Naive thymus-derived CD4-positive, alpha-beta T cell (primary cell): ENCODE measurements around the gene EPB41L5. TPM values are rescaled to one million over a fixed set of nuclear protein-coding genes. Genes with fewer than 3 reads are reported as not detected.
"Not testable (repeated sequence)": the region's sequence is repeated elsewhere in the genome, so short reads cannot be mapped to it uniquely, and the experiment has no call there.

Experiments
- ATAC-seq: fragments of 150-1000 bp; cut with Tn5 transposase; 2 replicates; pipeline ENCODE4 v1.10.0; 2021; ENCODE audit warnings: mild to moderate bottlenecking, moderate library complexity
- CTCF ChIA-PET: fragments of 350-600 bp; sonication (Branson Sonifier 250); formaldehyde crosslinking; loops from one replicate; lab custom pipeline; 2021; ENCODE audit warnings: antibody characterized with exemption; lab: Charles Lee
- POLR2A ChIA-PET: fragments of 350-600 bp; sonication (Branson Sonifier 250); formaldehyde crosslinking; loops from one replicate; lab custom pipeline; 2021; ENCODE audit warnings: antibody characterized with exemption, inconsistent platforms; lab: Charles Lee
- DNase-seq, 9 donors: peaks; one replicate each; pipeline versions ENCODE4 v3.0.0 to v3.0.0-alpha.2; 2020 to 2022; ENCODE audit warnings: mixed read lengths in 1 of 9
- H3K27ac ChIP-seq: one replicate; pipeline ENCODE4 v1.7.0; 2013; ENCODE audit warnings: mild to moderate bottlenecking, low read depth, low read length, moderate library complexity
- H3K27me3 ChIP-seq, 2 donors: one replicate each; pipeline ENCODE4 v1.7.0; 2013; ENCODE audit warnings: low read length in 2 of 2, mild to moderate bottlenecking in 2 of 2, moderate library complexity in 2 of 2; ENCODE audit not compliant: control insufficient read depth in 2 of 2, insufficient read depth in 2 of 2
- H3K36me3 ChIP-seq, 3 experiments: 1 replicate in 2 of 3; 2 replicates in 1 of 3; pipeline ENCODE4 v1.7.0; 2013; ENCODE audit warnings: low read length in 3 of 3, mild to moderate bottlenecking in 3 of 3, moderate library complexity in 1 of 3; ENCODE audit not compliant: insufficient read depth in 3 of 3, control insufficient read depth in 2 of 3
- H3K4me1 ChIP-seq, 2 donors: one replicate each; pipeline ENCODE4 v1.7.0; 2013; ENCODE audit warnings: low read length in 2 of 2, mild to moderate bottlenecking in 2 of 2, moderate library complexity in 1 of 2; ENCODE audit not compliant: control insufficient read depth in 2 of 2, insufficient read depth in 2 of 2
- H3K4me3 ChIP-seq: 2 replicates; pipeline ENCODE4 v1.7.0; 2013; ENCODE audit warnings: mild to moderate bottlenecking, low read length
- H3K9me3 ChIP-seq, 3 experiments: 1 replicate in 2 of 3; 2 replicates in 1 of 3; pipeline ENCODE4 v1.7.0; 2013; ENCODE audit warnings: low read length in 3 of 3; ENCODE audit not compliant: control insufficient read depth in 2 of 3
- H3K27ac Mint-ChIP-seq, 9 donors: one replicate each; pipeline ENCODE4 v1.8.0; 2020 to 2022; ENCODE audit warnings: mixed read lengths in 9 of 9, mild to moderate bottlenecking in 8 of 9, moderate library complexity in 5 of 9, inconsistent platforms in 2 of 9
- H3K27me3 Mint-ChIP-seq, 5 donors: one replicate each; pipeline ENCODE4 v1.8.0; 2021 to 2022; ENCODE audit warnings: mixed read lengths in 5 of 5, mild to moderate bottlenecking in 1 of 5
- H3K36me3 Mint-ChIP-seq, 5 donors: one replicate each; pipeline ENCODE4 v1.8.0; 2020 to 2022; ENCODE audit warnings: mixed read lengths in 5 of 5, mild to moderate bottlenecking in 3 of 5, inconsistent platforms in 1 of 5
- H3K4me1 Mint-ChIP-seq, 7 donors: one replicate each; pipeline ENCODE4 v1.8.0; 2020 to 2022; ENCODE audit warnings: mixed read lengths in 7 of 7, mild to moderate bottlenecking in 3 of 7, inconsistent platforms in 1 of 7
- H3K4me3 Mint-ChIP-seq, 10 donors: one replicate each; pipeline ENCODE4 v1.8.0; 2020 to 2022; ENCODE audit warnings: mild to moderate bottlenecking in 10 of 10, mixed read lengths in 10 of 10, moderate library complexity in 6 of 10, inconsistent platforms in 2 of 10
- H3K9me3 Mint-ChIP-seq, 11 donors: one replicate each; pipeline ENCODE4 v1.8.0; 2020 to 2022; ENCODE audit warnings: mixed read lengths in 11 of 11, mild to moderate bottlenecking in 4 of 11, inconsistent platforms in 1 of 11, moderate library complexity in 1 of 11
- intact Hi-C, 2 donors: fragments of 100-400 bp; cut with micrococcal nuclease; formaldehyde crosslinking; loops; one replicate each; pipeline ENCODE4 v1.15.1; 2023
- polyA plus RNA-seq, 2 donors: library from polyadenylated mRNA; unstranded; fragments of 300-500 nt; fragmentation: Illumina TruSeq; gene quantifications; one replicate each; pipeline ENCODE4 v1.2.3, GENCODE V29; 2021
- total RNA-seq, 6 experiments: library from RNA in 5 of 6; stranded (reverse) in 5 of 6; gene quantifications; 1 replicate in 5 of 6; 2 replicates in 1 of 6; pipeline ENCODE4 v1.2.3 and lab custom pipeline; 2021 to 2026

Gene EPB41L5
- total and polyA plus RNA-seq, 7 experiments from 2014 or later, result 2.2 to 9.3 (median 6.5) TPM

DNA sequence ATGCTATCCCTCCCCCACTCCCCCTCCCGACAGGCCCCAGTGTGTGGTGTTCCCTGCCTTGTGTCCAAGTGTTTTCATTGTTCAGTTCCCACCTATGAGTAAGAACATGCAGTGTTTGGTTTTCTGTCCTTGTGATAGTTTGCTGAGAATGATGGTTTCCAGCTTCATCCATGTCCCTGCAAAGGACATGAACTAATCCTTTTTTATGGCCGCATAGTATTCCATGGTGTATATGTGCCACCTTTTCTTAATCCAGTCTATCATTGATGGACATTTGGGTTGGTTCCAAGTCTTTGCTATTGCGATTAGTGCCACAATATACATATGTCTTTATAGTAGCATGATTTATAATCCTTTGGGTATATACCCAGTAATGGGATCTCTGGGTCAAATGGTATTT, 108.5 kb downstream of the EPB41L5 start:
- H3K27ac ChIP-seq, CTCF ChIA-PET, H3K4me3 ChIP-seq, H3K36me3 ChIP-seq, DNase-seq, H3K9me3 ChIP-seq, POLR2A ChIA-PET, intact Hi-C loops, H3K4me1 ChIP-seq, H3K27me3 ChIP-seq, ATAC-seq, H3K4me3 Mint-ChIP-seq, H3K4me1 Mint-ChIP-seq, H3K27ac Mint-ChIP-seq: not testable (repeated sequence)
- H3K9me3 Mint-ChIP-seq, result peaks cover 0 to 17% (median 5%) of the 10 kb centered on the region in 11 donors
- peaks cover 0 to 14% (median 0%) of the 10 kb centered on the region in 5 donors for H3K27me3 Mint-ChIP-seq
- H3K36me3 Mint-ChIP-seq, result peaks cover 0 to 41% (median 37%) of the 10 kb centered on the region in 5 donors

- no peak overlapping the region for H3K4me3 ChIP-seq
- ATAC-seq (no peak), DNase-seq (no peak)
- H3K9me3 ChIP-seq, result no peaks in the 10 kb centered on the region
- peaks cover 0 to 20% (median 0%) of the 10 kb centered on the region in 5 donors for H3K27me3 Mint-ChIP-seq
- no peak overlapping the region for H3K27ac Mint-ChIP-seq
- no peak overlapping the region for H3K4me3 Mint-ChIP-seq
- H3K36me3 ChIP-seq, result no peaks in the 10 kb centered on the region
- no peaks in the 10 kb centered on the region for H3K27me3 ChIP-seq
- H3K4me1 Mint-ChIP-seq, result no peaks in the 10 kb centered on the region
- H3K4me1 ChIP-seq, result no peaks in the 10 kb centered on the region
- ChIA-PET POLR2A (no interaction called here), CTCF (no interaction called here)
- intact Hi-C loops, result no loop called here
- H3K27ac ChIP-seq, result no peak overlapping the region
- peaks cover 0 to 41% (median 35%) of the 10 kb centered on the region in 5 donors for H3K36me3 Mint-ChIP-seq
- peaks cover 0 to 17% (median 5%) of the 10 kb centered on the region in 11 donors for H3K9me3 Mint-ChIP-seq
These were observed 110.2 kb downstream of the EPB41L5 start for GRCh38 chr2:120123090-120123489.

- H3K4me3 ChIP-seq, result no peak overlapping the region
- H3K27me3 ChIP-seq, result no peaks in the 10 kb centered on the region
- Mint-ChIP-seq H3K4me1 (no peaks in the 10 kb centered on the region), H3K4me3 (no peak overlapping the region), H3K27me3 (peaks cover 0 to 16% (median 0%) of the 10 kb centered on the region in 5 donors), H3K9me3 (peaks cover 0 to 7% (median 2%) of the 10 kb centered on the region in 11 donors), H3K27ac (no peak overlapping the region), H3K36me3 (peaks cover 0 to 44% (median 26%) of the 10 kb centered on the region in 5 donors)
- intact Hi-C loops, result no loop called here
- ATAC-seq, result no peak
- POLR2A ChIA-PET, result no interaction called here
- no peaks in the 10 kb centered on the region for H3K36me3 ChIP-seq
- DNase-seq, result no peak
- H3K27ac ChIP-seq, result no peak overlapping the region
- no peaks in the 10 kb centered on the region for H3K4me1 ChIP-seq
- CTCF ChIA-PET, result no interaction called here
- no peaks in the 10 kb centered on the region for H3K9me3 ChIP-seq
These were observed 112.3 kb downstream of the EPB41L5 start for GRCh38 chr2:120125195-120125594.

GRCh38 chr2:120128216-120128615, 115.3 kb downstream of the EPB41L5 start:
- Histone ChIP-seq H3K27ac (no peak overlapping the region), H3K36me3 (peaks cover 0 to under 1% (median 0%) of the 10 kb centered on the region in 3 experiments), H3K4me3 (no peak overlapping the region), H3K4me1 (no peaks in the 10 kb centered on the region), H3K9me3 (no peaks in the 10 kb centered on the region), H3K27me3 (no peaks in the 10 kb centered on the region)
- Mint-ChIP-seq H3K27ac (no peak overlapping the region), H3K36me3 (peaks cover 7 to 63% (median 44%) of the 10 kb centered on the region in 5 donors), H3K9me3 (peaks cover 0 to 4% (median under 1%) of the 10 kb centered on the region in 11 donors), H3K4me3 (no peak overlapping the region), H3K27me3 (peaks cover 0 to 17% (median 0%) of the 10 kb centered on the region in 5 donors), H3K4me1 (peaks cover 0 to 2% (median 0%) of the 10 kb centered on the region in 7 donors)
- POLR2A ChIA-PET, result no interaction called here
- no peak for ATAC-seq
- CTCF ChIA-PET, result interaction anchor here (0.7 kb wide), 1 partner anchor 187 kb away, joined by 3 read pairs; no protein-coding TSS in a partner anchor
- no peak for DNase-seq
- intact Hi-C loops, result no loop called here

GRCh38 chr2:120132190-120132589, 119.3 kb downstream of the EPB41L5 start:
- ChIA-PET POLR2A (interaction anchor here (0.5 kb wide), 1 partner anchor 152 kb away, joined by 3 read pairs; no protein-coding TSS in a partner anchor), CTCF (interaction anchor here (1.6 kb wide), 1 partner anchor 43 kb away, joined by 5 read pairs; no protein-coding TSS in a partner anchor)
- Histone ChIP-seq H3K27ac (no peak overlapping the region), H3K4me3 (no peak overlapping the region), H3K27me3 (no peaks in the 10 kb centered on the region), H3K9me3 (peaks cover 0 to 9% (median 0%) of the 10 kb centered on the region in 3 experiments), H3K4me1 (no peaks in the 10 kb centered on the region), H3K36me3 (peaks cover 0 to 12% (median 0%) of the 10 kb centered on the region in 3 experiments)
- DNase-seq (no peak), ATAC-seq (no peak)
- Mint-ChIP-seq H3K27ac (no peak overlapping the region), H3K4me1 (peaks cover 0 to 2% (median 0%) of the 10 kb centered on the region in 7 donors), H3K4me3 (no peak overlapping the region), H3K27me3 (peaks cover 0 to 7% (median 0%) of the 10 kb centered on the region in 5 donors), H3K36me3 (peaks cover 19 to 81% (median 54%) of the 10 kb centered on the region in 5 donors), H3K9me3 (peaks cover 2 to 35% (median 11%) of the 10 kb centered on the region in 11 donors)
- intact Hi-C loops, result no loop called here

- intact Hi-C loops, result no loop called here
- Mint-ChIP-seq H3K27ac (no peak overlapping the region), H3K4me3 (no peak overlapping the region), H3K9me3 (peaks cover 2 to 35% (median 13%) of the 10 kb centered on the region in 11 donors), H3K36me3 (peaks cover 19 to 81% (median 57%) of the 10 kb centered on the region in 5 donors), H3K4me1 (peaks cover 0 to 2% (median 0%) of the 10 kb centered on the region in 7 donors), H3K27me3 (peaks cover 0 to 10% (median 0%) of the 10 kb centered on the region in 5 donors)
- ATAC-seq, result no peak
- no peak for DNase-seq
- no peak overlapping the region for H3K27ac ChIP-seq
- peaks cover 0 to 12% (median 0%) of the 10 kb centered on the region in 3 experiments for H3K36me3 ChIP-seq
- H3K27me3 ChIP-seq, result no peaks in the 10 kb centered on the region
- H3K4me3 ChIP-seq, result no peak overlapping the region
- H3K4me1 ChIP-seq, result no peaks in the 10 kb centered on the region
- H3K9me3 ChIP-seq, result peaks cover 0 to 9% (median 0%) of the 10 kb centered on the region in 3 experiments
- ChIA-PET CTCF (interaction anchor here (0.5 to 1.6 kb wide), 3 partner anchors 42 to 1143 kb away, joined by 3 to 5 read pairs (median 3); no protein-coding TSS in a partner anchor), POLR2A (interaction anchor here (0.5 kb wide), 1 partner anchor 152 kb away, joined by 3 read pairs; no protein-coding TSS in a partner anchor)
These were observed 119.8 kb downstream of the EPB41L5 start for GRCh38 chr2:120132691-120133090.
